ENCODE data around the gene SPACA6.

GRCh38 chr19:51743405-51743804, 50.3 kb downstream of the SPACA6 start:
- TF ChIP-seq, protein P1, sequence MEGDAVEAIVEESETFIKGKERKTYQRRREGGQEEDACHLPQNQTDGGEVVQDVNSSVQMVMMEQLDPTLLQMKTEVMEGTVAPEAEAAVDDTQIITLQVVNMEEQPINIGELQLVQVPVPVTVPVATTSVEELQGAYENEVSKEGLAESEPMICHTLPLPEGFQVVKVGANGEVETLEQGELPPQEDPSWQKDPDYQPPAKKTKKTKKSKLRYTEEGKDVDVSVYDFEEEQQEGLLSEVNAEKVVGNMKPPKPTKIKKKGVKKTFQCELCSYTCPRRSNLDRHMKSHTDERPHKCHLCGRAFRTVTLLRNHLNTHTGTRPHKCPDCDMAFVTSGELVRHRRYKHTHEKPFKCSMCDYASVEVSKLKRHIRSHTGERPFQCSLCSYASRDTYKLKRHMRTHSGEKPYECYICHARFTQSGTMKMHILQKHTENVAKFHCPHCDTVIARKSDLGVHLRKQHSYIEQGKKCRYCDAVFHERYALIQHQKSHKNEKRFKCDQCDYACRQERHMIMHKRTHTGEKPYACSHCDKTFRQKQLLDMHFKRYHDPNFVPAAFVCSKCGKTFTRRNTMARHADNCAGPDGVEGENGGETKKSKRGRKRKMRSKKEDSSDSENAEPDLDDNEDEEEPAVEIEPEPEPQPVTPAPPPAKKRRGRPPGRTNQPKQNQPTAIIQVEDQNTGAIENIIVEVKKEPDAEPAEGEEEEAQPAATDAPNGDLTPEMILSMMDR (IDR thresholded peaks at IDR 0.05), result no peak
- TF ChIP-seq ZFX (IDR thresholded peaks at IDR 0.05; ENCODE audit: borderline replicate concordance), result no peak
